ENCODE data around the gene PRKAG2.

GRCh38 chr7:151524331-151524730, 352.6 kb downstream of the PRKAG2 start:
- no peak for TF ChIP-seq GATA2 (IDR thresholded peaks at IDR 0.05; ENCODE audit: low read depth, low read length)
- no peak for TF ChIP-seq GATA3 (IDR thresholded peaks at IDR 0.05; ENCODE audit: low read depth, low read length)

Measured in SH-SY5Y (cell line).